PC-9 (cell line): ENCODE data around the gene LRFN4. TPM values are rescaled to one million over a fixed set of nuclear protein-coding genes. Genes with fewer than 3 reads are reported as not detected.

Source experiments
- BruUV-seq: library from RNA; stranded (reverse); fragments of 400-500 nt; replicated peaks from 2 replicates; lab custom pipeline; 2021; lab: Mats Ljungman, UMichigan
- CTCF ChIA-PET: fragments of 300-600 bp; sonication (Branson Sonifier 250); formaldehyde crosslinking; loops from one replicate; lab custom pipeline; 2022; ENCODE audit warnings: antibody characterized with exemption; lab: Charles Lee
- POLR2A ChIA-PET: fragments of 300-600 bp; sonication (Branson Sonifier 250); formaldehyde crosslinking; loops from one replicate; lab custom pipeline; 2022; ENCODE audit warnings: antibody characterized with exemption; ENCODE audit not compliant: unreplicated experiment; lab: Charles Lee
- DNase-seq, 2 experiments: peaks; one replicate each; pipeline versions ENCODE4 v3.0.0 to v3.0.0-alpha.2; 2015 to 2022; ENCODE audit warnings: mixed read lengths in 1 of 2
- H2AFZ ChIP-seq: fragments of 200-600 bp; sonication (generic); 2 replicates; pipeline ENCODE4 v1.8.1; 2017; ENCODE audit warnings: antibody characterized with exemption
- H3F3A ChIP-seq: fragments of 200-600 bp; sonication (generic); 2 replicates; pipeline ENCODE4 v1.8.1; 2017; ENCODE audit warnings: antibody characterized with exemption, mild to moderate bottlenecking, low read depth; ENCODE audit not compliant: insufficient read depth
- H3K27ac ChIP-seq: fragments of 200-600 bp; sonication (generic); 2 replicates; pipeline ENCODE4 v1.6.1; 2016; ENCODE audit warnings: mixed run types
- H3K27me3 ChIP-seq: fragments of 200-600 bp; sonication (generic); 2 replicates; pipeline ENCODE4 v1.6.1; 2016; ENCODE audit warnings: low read depth, mixed run types; ENCODE audit not compliant: insufficient read depth
- H3K36me3 ChIP-seq: fragments of 200-600 bp; sonication (generic); 2 replicates; pipeline ENCODE4 v1.6.1; 2016; ENCODE audit warnings: low read depth, mixed run types
- H3K4me1 ChIP-seq: fragments of 200-600 bp; sonication (generic); replicated peaks from 2 replicates; pipeline ENCODE4 v1.6.1; 2016; ENCODE audit warnings: mixed run types; ENCODE audit not compliant: insufficient read depth
- H3K4me2 ChIP-seq: fragments of 200-600 bp; sonication (generic); 2 replicates; pipeline ENCODE4 v1.6.1; 2017; ENCODE audit warnings: mixed run types
- H3K4me3 ChIP-seq: fragments of 200-600 bp; sonication (generic); 2 replicates; pipeline ENCODE4 v1.6.1; 2016; ENCODE audit warnings: mixed run types
- H3K79me2 ChIP-seq: fragments of 200-600 bp; sonication (generic); 2 replicates; pipeline ENCODE4 v1.6.1; 2017; ENCODE audit warnings: low read depth, mixed run types
- H3K9me2 ChIP-seq: fragments of 200-600 bp; sonication (generic); 2 replicates; pipeline ENCODE4 v1.8.1; 2017; ENCODE audit warnings: mild to moderate bottlenecking; ENCODE audit not compliant: insufficient read depth
- H3K9me3 ChIP-seq: fragments of 200-600 bp; sonication (generic); 2 replicates; pipeline ENCODE4 v1.8.1; 2016; ENCODE audit warnings: low read depth; ENCODE audit not compliant: insufficient read depth
- H4K20me1 ChIP-seq: fragments of 200-600 bp; sonication (generic); 2 replicates; pipeline ENCODE4 v1.8.1; 2017; ENCODE audit not compliant: insufficient read depth
- EZH2 ChIP-seq: fragments of 200-600 bp; sonication (generic); IDR thresholded peaks from 2 replicates; pipeline ENCODE4 v1.8.0; 2017; ENCODE audit warnings: antibody characterized with exemption, low read depth
- intact Hi-C: fragments of 100-400 bp; cut with micrococcal nuclease; formaldehyde crosslinking; loops from one replicate; pipeline ENCODE4 v1.10.0; 2022; ENCODE audit not compliant: unreplicated experiment
- total RNA-seq: library from RNA; stranded (reverse); gene quantifications from 2 replicates; pipeline ENCODE4 v1.2.3, GENCODE V29; 2021
- TF ChIP-seq, protein P1 (sequence below): fragments of 200-600 bp; sonication (generic); conservative IDR thresholded peaks from 2 replicates; pipeline ENCODE4 v1.6.1; 2017; ENCODE audit warnings: mixed run types, antibody characterized with exemption, mild to moderate bottlenecking, moderate library complexity

Gene LRFN4
- total RNA-seq, 1 experiment from 2014 or later, result 13.8 TPM

GRCh38 chr11:66884443-66884842, 27.6 kb downstream of the LRFN4 start:
- no peak overlapping the region for H3K4me3 ChIP-seq
- peak overlapping the region; percentile 78 for H3K27ac ChIP-seq
- 0 out of 2 replicates have a peak overlapping the region, but pooled peaks have one; percentile 62 for H3K4me2 ChIP-seq
- no peaks in the 10 kb centered on the region for H3K9me3 ChIP-seq
- H3K27me3 ChIP-seq, result no peaks in the 10 kb centered on the region
- no TSS peak for BruUV-seq
- DNase-seq, result no peak
- no peak overlapping the region for H2AFZ ChIP-seq
- peaks cover 49% of the 10 kb centered on the region for H3F3A ChIP-seq
- H4K20me1 ChIP-seq, result no peaks in the 10 kb centered on the region
- no peaks in the 10 kb centered on the region for H3K79me2 ChIP-seq
- no peaks in the 10 kb centered on the region for H3K9me2 ChIP-seq
- TF ChIP-seq EZH2, result no peak
- TF ChIP-seq, protein P1, sequence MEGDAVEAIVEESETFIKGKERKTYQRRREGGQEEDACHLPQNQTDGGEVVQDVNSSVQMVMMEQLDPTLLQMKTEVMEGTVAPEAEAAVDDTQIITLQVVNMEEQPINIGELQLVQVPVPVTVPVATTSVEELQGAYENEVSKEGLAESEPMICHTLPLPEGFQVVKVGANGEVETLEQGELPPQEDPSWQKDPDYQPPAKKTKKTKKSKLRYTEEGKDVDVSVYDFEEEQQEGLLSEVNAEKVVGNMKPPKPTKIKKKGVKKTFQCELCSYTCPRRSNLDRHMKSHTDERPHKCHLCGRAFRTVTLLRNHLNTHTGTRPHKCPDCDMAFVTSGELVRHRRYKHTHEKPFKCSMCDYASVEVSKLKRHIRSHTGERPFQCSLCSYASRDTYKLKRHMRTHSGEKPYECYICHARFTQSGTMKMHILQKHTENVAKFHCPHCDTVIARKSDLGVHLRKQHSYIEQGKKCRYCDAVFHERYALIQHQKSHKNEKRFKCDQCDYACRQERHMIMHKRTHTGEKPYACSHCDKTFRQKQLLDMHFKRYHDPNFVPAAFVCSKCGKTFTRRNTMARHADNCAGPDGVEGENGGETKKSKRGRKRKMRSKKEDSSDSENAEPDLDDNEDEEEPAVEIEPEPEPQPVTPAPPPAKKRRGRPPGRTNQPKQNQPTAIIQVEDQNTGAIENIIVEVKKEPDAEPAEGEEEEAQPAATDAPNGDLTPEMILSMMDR, result no peak
- no peaks in the 10 kb centered on the region for H3K36me3 ChIP-seq
- intact Hi-C loops, result loop anchor here (5.0 kb wide), 2 partner anchors 88 to 433 kb away; no protein-coding TSS in a partner anchor
- ChIA-PET CTCF (interaction anchor here (0.6 kb wide), 1 partner anchor 138 kb away, joined by 3 read pairs; no protein-coding TSS in a partner anchor), POLR2A (no interaction called here)
- H3K4me1 ChIP-seq, result peaks cover 49% of the 10 kb centered on the region

GRCh38 chr11:66885469-66885868, 28.6 kb downstream of the LRFN4 start:
- Histone ChIP-seq H3K27ac (no peak overlapping the region), H3K4me2 (no peak overlapping the region), H3K9me3 (no peaks in the 10 kb centered on the region), H3K79me2 (no peaks in the 10 kb centered on the region), H3F3A (peaks cover 42% of the 10 kb centered on the region), H3K27me3 (no peaks in the 10 kb centered on the region), H2AFZ (no peak overlapping the region), H3K4me1 (peaks cover 48% of the 10 kb centered on the region), H3K9me2 (no peaks in the 10 kb centered on the region), H4K20me1 (no peaks in the 10 kb centered on the region), H3K36me3 (no peaks in the 10 kb centered on the region), H3K4me3 (no peak overlapping the region)
- BruUV-seq, result no TSS peak
- POLR2A ChIA-PET, result interaction anchor here (0.6 to 0.7 kb wide), 2 partner anchors 138 to 354 kb away, joined by 4 to 20 read pairs; no protein-coding TSS in a partner anchor
- no peak for TF ChIP-seq EZH2
- TF ChIP-seq, protein P1, result no peak
- CTCF ChIA-PET, result interaction anchor here (0.7 kb wide), 1 partner anchor 181 kb away, joined by 8 read pairs; no protein-coding TSS in a partner anchor
- intact Hi-C loops, result no loop called here
- no peak for DNase-seq

DNA sequence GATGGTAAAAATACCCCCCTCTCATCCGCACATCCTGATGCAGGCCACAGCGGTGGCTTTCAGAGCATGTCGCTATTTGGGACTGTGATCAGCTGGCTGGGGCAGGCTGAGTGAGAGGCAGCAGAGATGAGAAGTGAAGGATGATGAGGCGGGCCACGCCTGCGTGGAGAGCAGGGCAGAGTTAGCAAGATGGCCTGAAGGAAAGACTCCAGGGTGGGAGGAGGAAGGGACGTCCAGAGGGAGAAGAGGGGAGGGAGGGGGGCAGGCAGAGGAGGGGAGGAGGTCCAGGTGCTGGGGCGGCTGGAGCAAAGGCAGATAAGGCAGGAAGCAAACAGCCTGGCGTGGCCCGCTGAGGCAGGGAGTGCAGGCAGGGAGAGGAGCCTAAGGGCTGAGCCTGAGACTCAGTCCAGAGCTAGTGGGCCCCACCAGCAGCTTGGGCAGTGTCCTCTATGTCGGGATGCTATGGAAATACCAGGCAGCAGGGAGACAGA, 29.1 kb downstream of the LRFN4 start:
- Histone ChIP-seq H3K9me2 (no peaks in the 10 kb centered on the region), H4K20me1 (no peaks in the 10 kb centered on the region), H3F3A (peaks cover 39% of the 10 kb centered on the region), H3K4me3 (no peak overlapping the region), H3K36me3 (no peaks in the 10 kb centered on the region), H3K79me2 (no peaks in the 10 kb centered on the region), H3K27me3 (no peaks in the 10 kb centered on the region), H3K4me1 (peaks cover 48% of the 10 kb centered on the region), H3K9me3 (no peaks in the 10 kb centered on the region), H3K27ac (no peak overlapping the region), H3K4me2 (no peak overlapping the region), H2AFZ (no peak overlapping the region)
- intact Hi-C loops, result no loop called here
- CTCF ChIA-PET, result interaction anchor here (0.9 kb wide), 1 partner anchor 31 kb away, joined by 3 read pairs; no protein-coding TSS in a partner anchor
- TF ChIP-seq, protein P1, result no peak
- no peak for TF ChIP-seq EZH2
- BruUV-seq, result no TSS peak
- POLR2A ChIA-PET, result interaction anchor here (0.5 to 0.7 kb wide), 3 partner anchors 17 to 354 kb away, joined by 3 to 19 read pairs (median 4); no protein-coding TSS in a partner anchor
- no peak for DNase-seq
